ENCODE measurements around the gene GPS2. TPM values are rescaled to one million over a fixed set of nuclear protein-coding genes. Genes with fewer than 3 reads are reported as not detected.
A peak's percentile ranks its signal among the peaks of the same experiment; 100 is the strongest.

The GPS2 gene
- total RNA-seq, 2 experiments from 2014 or later = 86.3 to 88.0 TPM

DNA sequence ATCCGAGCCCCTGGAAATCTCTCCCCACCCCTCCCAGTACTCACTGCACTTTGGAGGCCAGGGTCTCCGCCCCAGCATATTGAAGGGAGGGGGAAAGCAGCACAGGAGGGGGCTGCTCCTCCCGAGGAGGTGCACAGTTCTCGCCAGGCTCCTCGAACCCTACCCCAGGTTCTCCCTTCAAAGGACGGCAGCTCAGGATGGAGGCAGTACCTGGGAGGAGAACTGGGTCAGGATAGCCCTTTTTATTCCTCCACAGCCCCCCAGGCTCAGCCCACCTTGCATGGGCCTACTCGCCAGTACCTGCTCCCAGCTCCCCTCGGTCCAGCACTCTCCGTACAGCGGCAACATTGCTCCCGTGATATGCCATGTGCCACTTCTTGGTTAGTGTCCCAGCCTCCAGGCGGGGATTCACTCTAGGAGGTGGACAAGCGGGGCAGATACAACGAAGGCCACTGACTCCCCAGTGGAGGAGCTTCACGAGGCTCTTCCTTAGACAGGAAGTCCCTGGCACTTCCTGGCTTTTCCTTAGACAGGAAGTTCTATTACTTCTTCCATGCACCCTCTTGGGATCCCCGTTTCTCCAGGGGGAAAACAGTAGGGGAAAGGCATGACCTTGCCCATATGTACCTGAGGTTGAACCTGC, 2.1 kb upstream of the GPS2 start:
- H3K4me3 Mint-ChIP-seq = peak overlapping the region; percentile 40
- H3K27ac Mint-ChIP-seq = peak overlapping the region; percentile 40
- ChIA-PET POLR2A (interaction anchor here (1.0 to 1.2 kb wide), 2 partner anchors 10 to 13 kb away, joined by 3 to 4 read pairs; no protein-coding TSS in a partner anchor), CTCF (interaction anchor here (1.5 kb wide), 1 partner anchor 12 kb away, joined by 5 read pairs; no protein-coding TSS in a partner anchor)
- H3K4me1 Mint-ChIP-seq (ENCODE audit: low read depth) = peaks cover 41% of the 10 kb centered on the region
- H3K36me3 Mint-ChIP-seq (ENCODE audit: low read depth) = peaks cover 54% of the 10 kb centered on the region
- H3K27me3 Mint-ChIP-seq (ENCODE audit: low read depth) = no peaks in the 10 kb centered on the region
- no peak for ATAC-seq
- no peak for DNase-seq
- H3K9me3 Mint-ChIP-seq (ENCODE audit: insufficient read depth) = no peaks in the 10 kb centered on the region

DNA sequence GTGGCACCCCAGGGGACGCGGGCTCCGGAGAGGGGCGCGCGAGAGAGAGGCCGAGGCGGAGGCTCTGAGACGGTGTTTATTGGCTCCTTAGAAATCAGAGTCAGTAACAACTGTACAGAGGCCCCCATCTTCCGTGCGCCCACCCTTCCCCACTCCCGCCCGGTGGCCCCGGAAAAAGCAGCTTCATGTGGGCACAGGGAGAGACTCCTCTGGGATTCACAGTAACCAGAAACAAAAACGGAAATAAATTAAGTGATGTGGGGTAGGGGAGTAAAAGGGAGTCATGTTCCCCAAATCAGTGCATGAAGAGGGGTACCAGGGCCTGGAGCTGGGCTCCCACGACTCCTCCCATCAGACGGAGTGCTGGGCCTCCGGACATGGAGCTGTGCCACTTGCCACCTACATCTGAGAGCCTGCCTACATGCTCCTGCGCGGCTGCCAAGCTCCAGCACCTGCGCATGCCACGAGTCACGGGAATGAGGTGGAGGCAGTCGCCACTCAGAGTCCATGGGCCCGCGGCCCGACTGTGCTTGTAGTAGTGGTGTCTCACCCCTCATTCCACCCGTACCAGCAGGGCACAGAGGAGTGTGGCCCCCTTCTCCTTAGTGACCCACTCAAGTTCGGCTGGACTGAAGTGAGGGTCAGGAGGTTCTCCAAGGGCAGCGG, 543 bp upstream of the GPS2 start:
- peak overlapping the region; percentile 97 for H3K27ac Mint-ChIP-seq
- no peaks in the 10 kb centered on the region for H3K27me3 Mint-ChIP-seq (ENCODE audit: low read depth)
- H3K36me3 Mint-ChIP-seq (ENCODE audit: low read depth) = peaks cover 56% of the 10 kb centered on the region
- H3K4me3 Mint-ChIP-seq = peak overlapping the region; percentile 91
- no peaks in the 10 kb centered on the region for H3K9me3 Mint-ChIP-seq (ENCODE audit: insufficient read depth)
- POLR2A ChIA-PET = interaction anchor here (1.2 to 3.7 kb wide), 5 partner anchors 11 to 74 kb away, joined by 3 to 24 read pairs (median 9); partner anchors contain the start of genes ACAP1, GABARAP and NEURL4
- DNase-seq (no peak), ATAC-seq (no peak)
- H3K4me1 Mint-ChIP-seq (ENCODE audit: low read depth) = peaks cover 54% of the 10 kb centered on the region
- CTCF ChIA-PET = interaction anchor here (0.7 to 1.9 kb wide), 3 partner anchors 9 to 30 kb away, joined by 3 to 6 read pairs (median 3); partner anchors contain the start of gene ACAP1

- no peak for DNase-seq
- ChIA-PET POLR2A (interaction anchor here (0.5 to 3.7 kb wide), 10 partner anchors 13 to 312 kb away, joined by 3 to 24 read pairs (median 4); partner anchors contain the start of genes ACAP1, NEURL4 and SLC16A13), CTCF (interaction anchor here (1.0 to 1.9 kb wide), 3 partner anchors 8 to 23 kb away, joined by 3 to 6 read pairs (median 4); partner anchors contain the start of genes ACAP1 and NEURL4)
- Mint-ChIP-seq H3K9me3 (ENCODE audit: insufficient read depth) (no peaks in the 10 kb centered on the region), H3K36me3 (ENCODE audit: low read depth) (peaks cover 72% of the 10 kb centered on the region), H3K4me1 (ENCODE audit: low read depth) (peaks cover 70% of the 10 kb centered on the region), H3K27me3 (ENCODE audit: low read depth) (no peaks in the 10 kb centered on the region), H3K4me3 (peak overlapping the region; percentile 82), H3K27ac (peak overlapping the region; percentile 90)
- no peak for ATAC-seq
Measured at GRCh38 chr17:7313890-7314718, 1.1 kb downstream of the GPS2 start.

DNA sequence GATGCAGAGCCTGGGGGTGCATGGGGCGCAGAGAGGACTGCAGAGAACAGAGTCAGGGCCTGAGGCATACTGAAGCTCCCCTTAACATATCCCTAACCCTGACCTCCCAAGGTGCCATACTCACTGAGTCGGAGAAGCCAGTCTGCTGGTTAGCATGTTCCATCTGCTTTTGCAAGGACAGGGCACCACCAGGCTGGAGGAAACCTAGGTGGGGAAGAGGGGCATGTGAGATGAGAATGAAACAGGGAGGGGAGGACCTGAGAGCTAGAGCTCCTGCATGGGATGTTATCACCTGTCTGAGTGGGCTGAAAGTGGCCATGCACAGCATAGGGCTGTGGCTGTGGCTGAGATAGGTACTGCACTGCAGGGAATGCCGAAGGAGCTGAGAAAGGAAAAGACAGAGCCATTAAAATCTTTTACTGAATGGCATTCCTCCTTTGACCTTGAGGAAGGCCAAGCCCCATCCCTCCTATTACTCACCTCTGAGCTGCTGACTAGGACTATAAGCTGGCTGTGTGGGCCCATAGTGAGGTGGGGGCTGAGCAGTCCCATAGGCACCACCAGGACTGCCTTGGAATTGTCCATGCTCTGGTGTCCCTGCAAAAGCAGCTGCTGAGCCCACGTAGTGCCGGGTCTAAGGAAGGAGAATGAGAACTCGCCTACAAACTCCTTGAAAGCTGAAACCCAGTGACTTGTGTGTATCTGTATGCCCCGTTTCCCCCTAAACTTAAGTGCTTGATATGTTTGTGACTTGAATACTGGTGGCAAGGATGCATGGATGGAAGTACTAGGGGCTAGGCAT, 1.9 kb downstream of the GPS2 start:
- ChIA-PET POLR2A (interaction anchor here (0.5 to 3.7 kb wide), 10 partner anchors 16 to 313 kb away, joined by 3 to 24 read pairs (median 3); partner anchors contain the start of genes ACAP1, NEURL4 and SLC16A13), CTCF (interaction anchor here (0.8 to 1.5 kb wide), 3 partner anchors 8 to 17 kb away, joined by 3 to 4 read pairs (median 4); partner anchors contain the start of gene NEURL4)
- Mint-ChIP-seq H3K36me3 (ENCODE audit: low read depth) (peaks cover 74% of the 10 kb centered on the region), H3K27ac (peak overlapping the region; percentile 90), H3K27me3 (ENCODE audit: low read depth) (no peaks in the 10 kb centered on the region), H3K9me3 (ENCODE audit: insufficient read depth) (no peaks in the 10 kb centered on the region), H3K4me3 (peak overlapping the region; percentile 82), H3K4me1 (ENCODE audit: low read depth) (peaks cover 72% of the 10 kb centered on the region)
- ATAC-seq (no peak), DNase-seq (no peak)

- H3K4me1 Mint-ChIP-seq (ENCODE audit: low read depth) = peaks cover 69% of the 10 kb centered on the region
- H3K27ac Mint-ChIP-seq = peak overlapping the region; percentile 90
- CTCF ChIA-PET = interaction anchor here (0.8 kb wide), 1 partner anchor 17 kb away, joined by 4 read pairs; the partner anchor contains the start of gene NEURL4
- POLR2A ChIA-PET = interaction anchor here (0.6 to 4.5 kb wide), 11 partner anchors 9 to 277 kb away, joined by 3 to 29 read pairs (median 3); partner anchors contain the start of genes ACAP1, NEURL4 and SLC16A13
- H3K27me3 Mint-ChIP-seq (ENCODE audit: low read depth) = no peaks in the 10 kb centered on the region
- no peak for ATAC-seq
- H3K36me3 Mint-ChIP-seq (ENCODE audit: low read depth) = peaks cover 71% of the 10 kb centered on the region
- no peaks in the 10 kb centered on the region for H3K9me3 Mint-ChIP-seq (ENCODE audit: insufficient read depth)
- no peak for DNase-seq
- H3K4me3 Mint-ChIP-seq = no peak overlapping the region
Measured at GRCh38 chr17:7312432-7313087, 2.6 kb downstream of the GPS2 start.

GRCh38 chr17:7311110-7311705, 4.0 kb downstream of the GPS2 start:
- H3K36me3 Mint-ChIP-seq (ENCODE audit: low read depth) = peaks cover 68% of the 10 kb centered on the region
- POLR2A ChIA-PET = interaction anchor here (0.7 to 4.5 kb wide), 4 partner anchors 8 to 25 kb away, joined by 3 to 29 read pairs (median 3); partner anchors contain the start of gene ACAP1
- DNase-seq (no peak), ATAC-seq (no peak)
- CTCF ChIA-PET = interaction anchor here (0.7 kb wide), 1 partner anchor 14 kb away, joined by 4 read pairs; no protein-coding TSS in a partner anchor
- no peaks in the 10 kb centered on the region for H3K27me3 Mint-ChIP-seq (ENCODE audit: low read depth)
- H3K4me1 Mint-ChIP-seq (ENCODE audit: low read depth) = peaks cover 70% of the 10 kb centered on the region
- no peaks in the 10 kb centered on the region for H3K9me3 Mint-ChIP-seq (ENCODE audit: insufficient read depth)
- no peak overlapping the region for H3K4me3 Mint-ChIP-seq
- H3K27ac Mint-ChIP-seq = peak overlapping the region; percentile 41

GRCh38 chr17:7309628-7310027, 5.5 kb downstream of the GPS2 start:
- peak overlapping the region; percentile 94 for H3K27ac Mint-ChIP-seq
- peaks cover 61% of the 10 kb centered on the region for H3K36me3 Mint-ChIP-seq (ENCODE audit: low read depth)
- no peaks in the 10 kb centered on the region for H3K9me3 Mint-ChIP-seq (ENCODE audit: insufficient read depth)
- H3K4me3 Mint-ChIP-seq = peak overlapping the region; percentile 93
- H3K4me1 Mint-ChIP-seq (ENCODE audit: low read depth) = peaks cover 63% of the 10 kb centered on the region
- DNase-seq (no peak), ATAC-seq (no peak)
- H3K27me3 Mint-ChIP-seq (ENCODE audit: low read depth) = no peaks in the 10 kb centered on the region
- CTCF ChIA-PET = interaction anchor here (1.0 to 1.9 kb wide), 4 partner anchors 13 to 89 kb away, joined by 3 to 8 read pairs (median 5); no protein-coding TSS in a partner anchor
- POLR2A ChIA-PET = interaction anchor here (0.5 to 4.5 kb wide), 7 partner anchors 19 to 863 kb away, joined by 3 to 29 read pairs (median 5); partner anchors contain the start of genes ACAP1, GABARAP and SLC2A4

GRCh38 chr17:7308625-7309433, 6.3 kb downstream of the GPS2 start:
- H3K4me1 Mint-ChIP-seq (ENCODE audit: low read depth) = peaks cover 55% of the 10 kb centered on the region
- H3K27me3 Mint-ChIP-seq (ENCODE audit: low read depth) = no peaks in the 10 kb centered on the region
- ATAC-seq = peak; percentile 25
- ChIA-PET POLR2A (interaction anchor here (0.5 to 4.5 kb wide), 11 partner anchors 19 to 864 kb away, joined by 3 to 29 read pairs (median 4); partner anchors contain the start of genes ACAP1, GABARAP, NEURL4 and SLC2A4), CTCF (interaction anchor here (1.0 to 1.9 kb wide), 5 partner anchors 13 to 88 kb away, joined by 3 to 8 read pairs (median 4); partner anchors contain the start of gene ACAP1)
- DNase-seq = peak; percentile 89
- H3K27ac Mint-ChIP-seq = peak overlapping the region; percentile 94
- H3K4me3 Mint-ChIP-seq = peak overlapping the region; percentile 93
- no peaks in the 10 kb centered on the region for H3K9me3 Mint-ChIP-seq (ENCODE audit: insufficient read depth)
- peaks cover 54% of the 10 kb centered on the region for H3K36me3 Mint-ChIP-seq (ENCODE audit: low read depth)

All from activated CD8-positive, alpha-beta T cell treated with anti-CD3 and anti-CD28 coated beads, Interleukin-2, amount 10 ng/mL, durations not matched to agents 7 days and 5 days (primary cell).